ENCODE measurements around the gene KDM4B. TPM values are rescaled to one million over a fixed set of nuclear protein-coding genes. Genes with fewer than 3 reads are reported as not detected.
"Not testable (repeated sequence)": the region's sequence is repeated elsewhere in the genome, so short reads cannot be mapped to it uniquely, and the experiment has no call there.

KDM4B gene
- total RNA-seq, 4 donors from 2014 or later = 29.2 to 43.8 (median 38.7) TPM

DNA sequence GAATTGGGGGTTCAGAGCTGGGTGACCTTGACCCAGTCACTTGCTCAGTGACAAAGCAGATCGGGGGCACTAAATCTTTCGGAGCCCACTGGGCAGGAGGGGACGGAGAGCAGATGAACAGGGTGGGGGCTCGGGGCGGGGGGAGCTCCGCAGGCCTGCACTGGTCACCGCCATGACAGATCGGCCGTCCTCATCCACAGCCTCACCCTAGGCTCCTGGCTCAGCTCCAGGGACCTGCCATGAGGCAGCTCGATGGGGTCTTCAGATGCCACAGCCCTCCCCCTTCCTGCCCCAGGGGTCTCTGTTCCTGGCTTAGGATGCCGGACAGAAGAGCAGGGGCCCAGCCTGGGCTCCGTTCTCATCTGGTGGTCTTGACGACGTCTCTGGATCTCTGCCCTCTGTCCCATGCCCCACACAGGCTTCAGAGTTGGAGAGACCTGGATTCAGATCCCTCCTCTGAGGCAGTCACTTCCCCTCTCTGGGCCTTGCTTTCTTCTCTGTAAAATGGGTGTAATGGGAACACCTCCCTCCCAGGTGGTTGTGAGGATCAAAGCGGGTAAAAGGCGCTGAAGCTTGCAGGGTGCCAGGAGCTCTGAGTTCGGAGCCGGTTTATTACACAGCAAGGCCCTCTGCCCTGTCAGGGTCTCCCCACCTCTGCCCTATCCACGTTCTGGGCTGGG, 3.0 kb downstream of the KDM4B start:
- peak overlapping the region in 1 of 2 donors; percentile 74 for H3K4me3 ChIP-seq
- H3K27me3 ChIP-seq = no peaks in the 10 kb centered on the region
- H3K9me3 ChIP-seq = no peaks in the 10 kb centered on the region
- no CpG with 5 or more reads among the region's 19 CpGs for whole genome bisulfite sequencing, 2 donors (ENCODE audit: low coverage in 1 of 2)
- no peak for ATAC-seq
- no peaks in the 10 kb centered on the region for H3K36me3 ChIP-seq
- TF ChIP-seq POLR2A (IDR thresholded peaks at IDR 0.05) (no peak), EP300 (IDR thresholded peaks at IDR 0.05) (no peak), POLR2AphosphoS5 (IDR thresholded peaks at IDR 0.05) (no peak)
- TF ChIP-seq, protein P1, sequence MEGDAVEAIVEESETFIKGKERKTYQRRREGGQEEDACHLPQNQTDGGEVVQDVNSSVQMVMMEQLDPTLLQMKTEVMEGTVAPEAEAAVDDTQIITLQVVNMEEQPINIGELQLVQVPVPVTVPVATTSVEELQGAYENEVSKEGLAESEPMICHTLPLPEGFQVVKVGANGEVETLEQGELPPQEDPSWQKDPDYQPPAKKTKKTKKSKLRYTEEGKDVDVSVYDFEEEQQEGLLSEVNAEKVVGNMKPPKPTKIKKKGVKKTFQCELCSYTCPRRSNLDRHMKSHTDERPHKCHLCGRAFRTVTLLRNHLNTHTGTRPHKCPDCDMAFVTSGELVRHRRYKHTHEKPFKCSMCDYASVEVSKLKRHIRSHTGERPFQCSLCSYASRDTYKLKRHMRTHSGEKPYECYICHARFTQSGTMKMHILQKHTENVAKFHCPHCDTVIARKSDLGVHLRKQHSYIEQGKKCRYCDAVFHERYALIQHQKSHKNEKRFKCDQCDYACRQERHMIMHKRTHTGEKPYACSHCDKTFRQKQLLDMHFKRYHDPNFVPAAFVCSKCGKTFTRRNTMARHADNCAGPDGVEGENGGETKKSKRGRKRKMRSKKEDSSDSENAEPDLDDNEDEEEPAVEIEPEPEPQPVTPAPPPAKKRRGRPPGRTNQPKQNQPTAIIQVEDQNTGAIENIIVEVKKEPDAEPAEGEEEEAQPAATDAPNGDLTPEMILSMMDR (IDR thresholded peaks at IDR 0.05) = no peak
- peak overlapping the region in 3 of 4 donors; percentile 78 to 87 (median 85) for H3K27ac ChIP-seq
- H3K4me1 ChIP-seq = peaks cover 3 to 81% (median 35%) of the 10 kb centered on the region in 3 donors

DNA sequence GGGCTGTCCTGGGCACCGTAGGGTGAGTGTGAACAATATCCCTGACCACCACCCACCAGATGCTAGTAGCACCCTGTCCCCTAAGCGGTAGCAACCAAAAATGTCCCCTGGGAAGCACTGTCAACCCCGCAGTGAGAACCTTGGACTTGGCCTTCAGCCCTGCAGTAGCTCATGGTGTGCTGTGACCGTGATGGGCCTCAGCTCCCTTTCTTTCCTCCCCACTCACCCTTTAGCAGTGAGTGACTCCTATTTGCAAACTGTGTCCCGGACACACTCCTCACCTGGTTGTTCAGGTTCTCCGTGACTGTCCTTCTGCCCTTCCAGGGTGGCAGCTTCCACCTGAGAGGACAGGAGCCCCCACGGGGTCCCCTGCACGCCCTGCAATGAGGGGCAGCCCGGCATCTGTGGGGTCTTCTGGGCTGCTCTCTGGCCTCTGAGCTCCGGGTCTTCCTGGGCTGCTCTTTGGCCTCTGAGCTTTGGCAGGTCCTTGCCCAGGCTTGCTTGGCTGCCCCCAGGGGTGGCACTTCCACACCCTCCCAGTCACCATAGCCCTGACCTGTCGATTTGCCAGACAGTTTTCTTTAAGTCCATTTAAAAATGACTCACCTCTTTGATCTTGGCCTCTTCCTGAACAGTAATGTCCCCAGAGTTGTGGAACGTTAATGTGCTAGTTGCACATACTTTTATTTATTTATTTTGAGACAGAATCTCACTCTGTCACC, 3.8 kb downstream of the KDM4B start:
- Histone ChIP-seq H3K27ac (peak overlapping the region in 3 of 4 donors; percentile 10 to 87 (median 78)), H3K9me3 (no peaks in the 10 kb centered on the region), H3K4me3 (no peak overlapping the region), H3K27me3 (no peaks in the 10 kb centered on the region), H3K4me1 (peaks cover 7 to 88% (median 43%) of the 10 kb centered on the region in 3 donors), H3K36me3 (no peaks in the 10 kb centered on the region)
- ATAC-seq = no peak
- WGBS, 2 donors (ENCODE audit: low coverage in 1 of 2) = 14 to 71% methylated on average over 1 to 4 of the region's 12 CpGs
- no peak for TF ChIP-seq EP300 (IDR thresholded peaks at IDR 0.05)
- TF ChIP-seq POLR2A (IDR thresholded peaks at IDR 0.05) = no peak
- TF ChIP-seq, protein P1 (IDR thresholded peaks at IDR 0.05) = no peak
- no peak for TF ChIP-seq POLR2AphosphoS5 (IDR thresholded peaks at IDR 0.05)

DNA sequence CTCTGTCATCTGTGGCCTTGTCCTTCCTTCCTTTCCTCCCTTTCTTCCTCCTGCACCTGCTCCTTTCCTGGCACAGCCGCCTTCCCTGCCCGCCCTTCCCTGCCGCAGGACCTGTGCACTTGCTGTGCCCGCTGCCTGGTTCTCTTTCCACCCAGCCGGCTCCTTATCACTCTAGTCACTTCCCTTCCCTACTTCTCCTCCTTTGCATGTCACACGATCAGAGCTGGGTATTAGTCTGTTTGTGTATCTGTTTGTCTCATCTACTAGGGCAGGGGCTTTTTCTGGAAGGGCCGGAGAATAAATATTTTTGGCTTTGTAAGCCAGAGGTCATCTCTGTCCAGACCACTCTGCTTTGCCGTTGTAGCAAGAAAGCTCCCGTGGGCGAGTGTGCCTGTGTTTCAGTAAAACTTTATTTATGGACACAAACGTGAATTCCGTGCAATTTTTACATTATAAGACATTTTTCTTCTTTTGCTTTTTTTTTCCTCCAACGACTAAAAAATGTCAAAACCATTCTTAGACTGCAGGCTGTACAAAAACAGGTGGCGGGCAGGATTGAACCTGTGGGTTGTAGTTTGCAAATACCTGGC, 6.1 kb downstream of the KDM4B start:
- H3K27me3 ChIP-seq = no peaks in the 10 kb centered on the region
- TF ChIP-seq POLR2A (IDR thresholded peaks at IDR 0.05) = no peak
- no peak for TF ChIP-seq EP300 (IDR thresholded peaks at IDR 0.05)
- TF ChIP-seq POLR2AphosphoS5 (IDR thresholded peaks at IDR 0.05) = no peak
- TF ChIP-seq, protein P1 (IDR thresholded peaks at IDR 0.05) = no peak
- 79 to 81% methylated on average over 4 to 14 of the region's 14 CpGs for WGBS, 2 donors (ENCODE audit: low coverage in 1 of 2)
- ATAC-seq = no peak
- H3K4me3 ChIP-seq = no peak overlapping the region
- H3K4me1 ChIP-seq = peaks cover 9 to 100% (median 53%) of the 10 kb centered on the region in 3 donors
- no peaks in the 10 kb centered on the region for H3K9me3 ChIP-seq
- H3K36me3 ChIP-seq = no peaks in the 10 kb centered on the region
- peak overlapping the region; percentile 87 to 97 (median 88) for H3K27ac ChIP-seq

DNA sequence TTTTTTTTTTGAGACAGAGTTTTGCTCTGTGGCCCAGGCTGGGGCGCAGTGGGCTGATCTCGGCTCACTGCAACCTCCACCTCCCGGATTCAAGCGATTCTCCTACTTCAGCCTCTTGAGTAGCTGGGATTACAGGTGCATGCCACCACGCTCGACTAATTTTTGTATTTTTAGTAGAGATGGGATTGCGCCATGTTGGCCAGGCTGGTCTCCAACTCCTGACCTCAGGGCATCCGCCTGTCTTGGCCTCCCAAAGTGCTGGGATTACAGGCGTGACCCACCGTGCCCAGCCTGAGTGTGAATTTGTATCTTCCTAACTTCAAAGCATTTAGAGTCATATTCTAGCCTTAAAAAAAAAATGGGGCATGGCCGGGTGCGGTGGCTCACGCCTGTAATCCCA, 6.7 kb downstream of the KDM4B start:
- not testable (repeated sequence) for H3K9me3 ChIP-seq, H3K27me3 ChIP-seq, H3K4me3 ChIP-seq, ATAC-seq, H3K36me3 ChIP-seq
- Histone ChIP-seq H3K4me1 (peaks cover 9 to 100% (median 53%) of the 10 kb centered on the region in 3 donors), H3K27ac (peak overlapping the region; percentile 87 to 97 (median 88))
- WGBS, 2 donors (ENCODE audit: low coverage in 1 of 2) = 87 to 100% methylated on average over 2 to 3 of the region's 13 CpGs

DNA sequence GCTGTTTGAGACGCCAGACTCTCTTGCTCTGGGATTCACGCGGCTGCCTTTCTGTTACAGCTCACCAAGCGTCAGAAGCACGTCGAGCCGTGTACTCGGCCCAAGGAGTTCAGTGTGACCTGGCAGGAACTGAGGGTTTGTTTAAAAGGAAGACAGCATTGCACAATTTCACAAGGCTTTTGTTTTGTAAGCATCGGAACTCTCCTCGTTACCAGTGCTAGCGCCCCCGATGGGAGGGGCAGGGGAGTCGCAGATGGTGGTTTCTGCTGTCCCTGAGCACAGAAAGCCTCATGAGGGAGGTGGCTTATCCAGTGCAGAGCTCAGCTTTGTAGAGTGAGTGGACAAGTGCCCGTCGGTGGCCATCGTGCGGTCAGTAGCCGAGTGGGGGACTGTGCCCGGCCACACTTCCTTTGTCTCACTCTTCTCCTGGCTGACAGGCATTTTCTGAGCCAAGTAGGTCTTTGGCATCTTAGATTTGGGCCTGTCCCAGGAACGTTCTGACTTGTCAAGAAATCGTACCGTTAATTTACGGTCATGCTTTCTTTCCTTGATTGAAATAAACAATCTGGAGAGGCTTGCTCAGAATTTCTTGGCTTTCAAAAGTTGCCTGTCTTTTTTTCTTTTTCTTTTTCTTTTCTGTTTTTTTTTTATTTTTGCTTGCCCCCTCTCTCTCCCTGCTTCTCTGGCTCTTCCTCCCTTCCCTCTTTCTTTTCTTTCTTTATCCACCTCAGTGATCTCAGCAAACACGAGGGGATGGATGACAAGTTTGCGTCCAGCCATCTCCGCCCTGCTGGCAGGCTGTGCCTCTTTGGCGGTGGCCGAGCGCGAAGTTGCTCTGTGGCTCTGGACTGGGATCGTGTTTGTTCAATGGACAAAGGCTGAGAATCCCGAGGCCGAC, 7.7 kb downstream of the KDM4B start:
- peak overlapping the region; percentile 87 to 97 (median 90) for H3K27ac ChIP-seq
- peak; percentile 94 for ATAC-seq
- no peaks in the 10 kb centered on the region for H3K36me3 ChIP-seq
- peaks cover 9 to 100% (median 45%) of the 10 kb centered on the region in 3 donors for H3K4me1 ChIP-seq
- TF ChIP-seq POLR2AphosphoS5 (IDR thresholded peaks at IDR 0.05) (peak; percentile 95), EP300 (IDR thresholded peaks at IDR 0.05) (peak; percentile 76), POLR2A (IDR thresholded peaks at IDR 0.05) (peak; percentile 38 to 50)
- TF ChIP-seq, protein P1 (IDR thresholded peaks at IDR 0.05) = peak in 3 of 4 experiments; percentile 57 to 70 (median 69)
- peak overlapping the region; percentile 10 to 34 for H3K4me3 ChIP-seq
- H3K27me3 ChIP-seq = no peaks in the 10 kb centered on the region
- WGBS, 2 donors (ENCODE audit: low coverage in 1 of 2) = 19 to 27% methylated on average over 11 to 21 of the region's 33 CpGs
- no peaks in the 10 kb centered on the region for H3K9me3 ChIP-seq

All from gastroesophageal sphincter (tissue), 4 donors.